Activated CD4-positive, alpha-beta T cell treated with anti-CD3 and anti-CD28 coated beads for 36 hours (primary cell): ENCODE data around the gene P4HB. TPM values are rescaled to one million over a fixed set of nuclear protein-coding genes. Genes with fewer than 3 reads are reported as not detected.
A peak's percentile ranks its signal among the peaks of the same experiment; 100 is the strongest.

Source experiments
- ATAC-seq: fragments of 200-7000 bp; cut with Tn5 transposase; one replicate; pipeline ENCODE4 v1.10.0; 2021; ENCODE audit warnings: mild to moderate bottlenecking, moderate library complexity
- CTCF ChIA-PET: fragments of 350-600 bp; sonication (Branson Sonifier 250); formaldehyde crosslinking; loops from one replicate; lab custom pipeline; 2021; ENCODE audit warnings: antibody characterized with exemption; lab: Charles Lee
- POLR2A ChIA-PET: fragments of 350-600 bp; sonication (Branson Sonifier 250); formaldehyde crosslinking; loops from one replicate; lab custom pipeline; 2021; ENCODE audit warnings: antibody characterized with exemption, inconsistent platforms; lab: Charles Lee
- DNase-seq: peaks from one replicate; pipeline ENCODE4 v3.0.0-alpha.2; 2020
- H3K27ac Mint-ChIP-seq: one replicate; pipeline ENCODE4 v1.8.0; 2021; ENCODE audit warnings: mixed read lengths
- H3K27me3 Mint-ChIP-seq: one replicate; pipeline ENCODE4 v1.8.0; 2021; ENCODE audit warnings: mixed read lengths
- H3K36me3 Mint-ChIP-seq: one replicate; pipeline ENCODE4 v1.8.0; 2021; ENCODE audit warnings: low read depth, mixed read lengths
- H3K4me1 Mint-ChIP-seq: one replicate; pipeline ENCODE4 v1.8.0; 2021; ENCODE audit warnings: mixed read lengths
- H3K4me3 Mint-ChIP-seq: one replicate; pipeline ENCODE4 v1.8.0; 2021; ENCODE audit warnings: mild to moderate bottlenecking, moderate library complexity, mixed read lengths
- H3K9me3 Mint-ChIP-seq: one replicate; pipeline ENCODE4 v1.8.0; 2021; ENCODE audit warnings: low read depth, mixed read lengths
- intact Hi-C, 2 experiments: fragments of 100-400 bp; cut with DNase I in 1 of 2; cut with micrococcal nuclease in 1 of 2; formaldehyde crosslinking; loops; one replicate each; pipeline versions ENCODE4 v1.14.2 to v1.15.1; 2022 to 2024; cut with DNase I, micrococcal nuclease
- total RNA-seq, 2 experiments: library from RNA; stranded (reverse); gene quantifications; one replicate each; pipeline ENCODE4 v1.2.3, GENCODE V29; 2021

Gene P4HB
- total RNA-seq, 2 experiments from 2014 or later = 414 to 578 TPM

- Mint-ChIP-seq H3K4me3 (no peak overlapping the region), H3K27ac (peak overlapping the region; percentile 67), H3K27me3 (no peaks in the 10 kb centered on the region), H3K36me3 (peaks cover 55% of the 10 kb centered on the region), H3K9me3 (no peaks in the 10 kb centered on the region), H3K4me1 (peaks cover 36% of the 10 kb centered on the region)
- intact Hi-C loops = no loop called here
- DNase-seq (peak; percentile 29), ATAC-seq (peak; percentile 1)
- ChIA-PET POLR2A (interaction anchor here (0.9 kb wide), 1 partner anchor 17 kb away, joined by 3 read pairs; no protein-coding TSS in a partner anchor), CTCF (no interaction called here)
Measured at GRCh38 chr17:81866440-81867169, 6.3 kb upstream of the P4HB start.

- intact Hi-C loops = no loop called here
- no peak overlapping the region for H3K4me3 Mint-ChIP-seq
- ATAC-seq = no peak
- ChIA-PET CTCF (interaction anchor here (1.5 kb wide), 1 partner anchor 15 kb away, joined by 3 read pairs; no protein-coding TSS in a partner anchor), POLR2A (interaction anchor here (0.8 to 0.9 kb wide), 2 partner anchors 18 to 20 kb away, joined by 3 read pairs; no protein-coding TSS in a partner anchor)
- H3K27me3 Mint-ChIP-seq = no peaks in the 10 kb centered on the region
- H3K36me3 Mint-ChIP-seq = peaks cover 60% of the 10 kb centered on the region
- peaks cover 36% of the 10 kb centered on the region for H3K4me1 Mint-ChIP-seq
- no peak overlapping the region for H3K27ac Mint-ChIP-seq
- peak; percentile 33 for DNase-seq
- H3K9me3 Mint-ChIP-seq = no peaks in the 10 kb centered on the region
Measured at GRCh38 chr17:81865733-81866439, 5.6 kb upstream of the P4HB start.

GRCh38 chr17:81865358-81865732 is 5.0 kb upstream of the P4HB start:
- H3K27me3 Mint-ChIP-seq = no peaks in the 10 kb centered on the region
- ATAC-seq (no peak), DNase-seq (no peak)
- no peak overlapping the region for H3K27ac Mint-ChIP-seq
- intact Hi-C loops = no loop called here
- peaks cover 36% of the 10 kb centered on the region for H3K4me1 Mint-ChIP-seq
- no peak overlapping the region for H3K4me3 Mint-ChIP-seq
- peaks cover 59% of the 10 kb centered on the region for H3K36me3 Mint-ChIP-seq
- ChIA-PET POLR2A (interaction anchor here (0.8 to 0.9 kb wide), 2 partner anchors 19 to 21 kb away, joined by 3 read pairs; no protein-coding TSS in a partner anchor), CTCF (interaction anchor here (1.5 kb wide), 1 partner anchor 16 kb away, joined by 3 read pairs; no protein-coding TSS in a partner anchor)
- no peaks in the 10 kb centered on the region for H3K9me3 Mint-ChIP-seq

- POLR2A ChIA-PET = no interaction called here
- no peak overlapping the region for H3K4me3 Mint-ChIP-seq
- peaks cover 38% of the 10 kb centered on the region for H3K4me1 Mint-ChIP-seq
- H3K27ac Mint-ChIP-seq = peak overlapping the region; percentile 93
- peaks cover 55% of the 10 kb centered on the region for H3K36me3 Mint-ChIP-seq
- no peak for ATAC-seq
- H3K27me3 Mint-ChIP-seq = no peaks in the 10 kb centered on the region
- intact Hi-C loops = no loop called here
- no peaks in the 10 kb centered on the region for H3K9me3 Mint-ChIP-seq
- CTCF ChIA-PET = no interaction called here
- no peak for DNase-seq
Measured at GRCh38 chr17:81863833-81864768, 3.8 kb upstream of the P4HB start.

- POLR2A ChIA-PET = no interaction called here
- Mint-ChIP-seq H3K27ac (peak overlapping the region; percentile 93), H3K4me3 (peak overlapping the region; percentile 99), H3K9me3 (no peaks in the 10 kb centered on the region), H3K4me1 (peaks cover 46% of the 10 kb centered on the region), H3K36me3 (peaks cover 61% of the 10 kb centered on the region), H3K27me3 (no peaks in the 10 kb centered on the region)
- CTCF ChIA-PET = interaction anchor here (0.5 kb wide), 1 partner anchor 30 kb away, joined by 5 read pairs; no protein-coding TSS in a partner anchor
- no peak for DNase-seq
- intact Hi-C loops = no loop called here
- no peak for ATAC-seq
Measured at GRCh38 chr17:81863123-81863675, 2.9 kb upstream of the P4HB start.

GRCh38 chr17:81860756-81861568 is 627 bp upstream of the P4HB start:
- peak; percentile 99 for DNase-seq
- Mint-ChIP-seq H3K27me3 (no peaks in the 10 kb centered on the region), H3K4me1 (peaks cover 50% of the 10 kb centered on the region), H3K36me3 (peaks cover 61% of the 10 kb centered on the region), H3K4me3 (peak overlapping the region; percentile 99), H3K27ac (peak overlapping the region; percentile 98), H3K9me3 (no peaks in the 10 kb centered on the region)
- intact Hi-C loops = loop anchor here (1.0 to 2.0 kb wide), 24 partner anchors 9 to 622 kb away; partner anchors contain the start of genes ALYREF (in 2 of the 2), ANAPC11 (in 2 of the 2), CCDC137 (in 2 of the 2) and OXLD1 (in 2 of the 2)
- CTCF ChIA-PET = interaction anchor here (0.7 to 1.6 kb wide), 2 partner anchors 9 to 18 kb away, joined by 6 read pairs; no protein-coding TSS in a partner anchor
- ATAC-seq = peak; percentile 91
- POLR2A ChIA-PET = interaction anchor here (0.6 to 1.0 kb wide), 3 partner anchors 9 to 31 kb away, joined by 3 to 6 read pairs (median 5); no protein-coding TSS in a partner anchor

- Mint-ChIP-seq H3K36me3 (peaks cover 65% of the 10 kb centered on the region), H3K27ac (peak overlapping the region; percentile 90), H3K4me1 (peaks cover 48% of the 10 kb centered on the region), H3K9me3 (no peaks in the 10 kb centered on the region), H3K27me3 (no peaks in the 10 kb centered on the region), H3K4me3 (peak overlapping the region; percentile 99)
- ChIA-PET CTCF (interaction anchor here (0.5 to 1.4 kb wide), 2 partner anchors 10 to 128 kb away, joined by 3 read pairs; no protein-coding TSS in a partner anchor), POLR2A (interaction anchor here (0.6 to 1.6 kb wide), 2 partner anchors 11 kb away, joined by 3 to 4 read pairs; no protein-coding TSS in a partner anchor)
- ATAC-seq = no peak
- peak; percentile 38 for DNase-seq
- intact Hi-C loops = no loop called here
Measured at GRCh38 chr17:81858967-81859905, 1.1 kb downstream of the P4HB start.

- CTCF ChIA-PET = interaction anchor here (0.6 to 1.4 kb wide), 2 partner anchors 127 to 747 kb away, joined by 3 read pairs; no protein-coding TSS in a partner anchor
Measured at GRCh38 chr17:81858170-81858966, 2.0 kb downstream of the P4HB start.

More at GRCh38 chr17:81858170-81858966, 2.0 kb downstream of the P4HB start:
- H3K36me3 Mint-ChIP-seq = peaks cover 64% of the 10 kb centered on the region
- ATAC-seq (no peak), DNase-seq (no peak)
- H3K9me3 Mint-ChIP-seq = no peaks in the 10 kb centered on the region
- no peak overlapping the region for H3K27ac Mint-ChIP-seq
- peak overlapping the region; percentile 99 for H3K4me3 Mint-ChIP-seq
- peaks cover 40% of the 10 kb centered on the region for H3K4me1 Mint-ChIP-seq
- no peaks in the 10 kb centered on the region for H3K27me3 Mint-ChIP-seq
- POLR2A ChIA-PET = interaction anchor here (1.6 kb wide), 1 partner anchor 12 kb away, joined by 4 read pairs; no protein-coding TSS in a partner anchor
- intact Hi-C loops = no loop called here
